GM12891 (cell line): ENCODE measurements around the gene GTF2I.

Experiments
- PAX5 ChIP-seq: IDR thresholded peaks from 2 replicates; pipeline ENCODE4 v1.6.1; 2011; ENCODE audit warnings: low read length, moderate library complexity, mild to moderate bottlenecking; ENCODE audit not compliant: insufficient read depth, severe bottlenecking
- POLR2A ChIP-seq: IDR thresholded peaks from 2 replicates; pipeline ENCODE4 v1.6.1; 2011; ENCODE audit warnings: low read depth, low read length, control low read depth
- POLR2AphosphoS5 ChIP-seq: IDR thresholded peaks from 2 replicates; pipeline ENCODE4 v1.6.1; 2011; ENCODE audit warnings: low read depth, low read length, control low read depth
- TAF1 ChIP-seq: IDR thresholded peaks from 2 replicates; pipeline ENCODE4 v1.6.1; 2011; ENCODE audit warnings: low read depth, low read length, control low read depth

- no peak; the same call in 1 of the 2 replicates for TF ChIP-seq POLR2AphosphoS5
- TF ChIP-seq POLR2A: no peak
- TF ChIP-seq PAX5: no peak
- TF ChIP-seq TAF1: no peak
These were observed 1.1 kb upstream of the GTF2I start for GRCh38 chr7:74656441-74656836.
